ENCODE results near the gene OSBPL5. TPM values are rescaled to one million over a fixed set of nuclear protein-coding genes. Genes with fewer than 3 reads are reported as not detected.
A peak's percentile ranks its signal among the peaks of the same experiment; 100 is the strongest.

The OSBPL5 gene
- total and polyA plus RNA-seq, 9 of the 15 experiments (the other 6 are each of a cell fraction or from before 2014, with no cell fraction given), result 0.06 to 14.8 (median 3.2) TPM

DNA sequence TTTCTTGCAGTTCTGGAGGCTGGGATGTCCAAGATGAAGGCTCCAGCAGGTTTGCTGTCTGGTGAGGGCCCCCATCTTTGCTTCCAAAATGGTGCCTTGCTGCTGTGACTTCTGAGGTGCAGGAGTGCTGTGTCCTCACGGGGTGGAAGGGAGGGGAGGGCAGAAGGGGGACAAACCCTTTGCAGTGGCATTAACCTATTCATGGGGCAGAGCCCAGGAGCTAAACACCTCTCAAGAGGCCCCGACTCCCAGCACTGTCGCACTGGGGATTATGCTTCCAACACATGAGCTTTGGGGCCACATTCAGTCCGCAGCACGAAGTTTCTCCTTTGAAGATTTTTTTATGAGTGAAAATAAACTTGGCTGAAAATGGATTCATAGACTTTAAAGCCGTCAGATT, 25.5 kb upstream of the OSBPL5 start:
- peaks cover 0 to 35% of the 10 kb centered on the region in 2 experiments; a peak in 3 of 5 replicates for H3K4me1 ChIP-seq (replicated peaks in 1 of 2; ENCODE audit: control insufficient read depth in 2 of 2, insufficient read depth in 2 of 2, low read length in 2 of 2)
- no peaks in the 10 kb centered on the region for H4K20me1 ChIP-seq (replicated peaks; ENCODE audit: control insufficient read depth, insufficient read depth, low read length)
- no peaks in the 10 kb centered on the region for H3K27me3 ChIP-seq (ENCODE audit: control insufficient read depth in 2 of 2, insufficient read depth in 2 of 2, low read length in 2 of 2)
- no peaks in the 10 kb centered on the region for H3K9me3 ChIP-seq (replicated peaks; ENCODE audit: control insufficient read depth, insufficient read depth, low read depth, low read length)
- ATAC-seq (no peak), FAIRE-seq (no peak), DNase-seq (ENCODE audit: extremely low read depth in 1 of 4, low spot score in 3 of 4) (no peak)
- ChIA-PET CTCF (ENCODE audit: low intra/inter-chr PET ratio) (no interaction called here), POLR2A (interaction anchor here (0.6 to 0.8 kb wide), 2 partner anchors 9 to 148 kb away, joined by 3 to 4 read pairs; no protein-coding TSS in a partner anchor)
- BruUV-seq (replicated peaks), result no TSS peak
- H3K4me2 ChIP-seq (ENCODE audit: insufficient read depth, low read length), result no peak overlapping the region
- H3K9me1 ChIP-seq (ENCODE audit: control insufficient read depth, insufficient read depth, low read length), result no peaks in the 10 kb centered on the region
- in situ Hi-C loops (cut with MboI), result no loop called here
- H3K4me3 ChIP-seq, result no peak overlapping the region
- 49% methylated on average over 6 of the region's 6 CpGs for WGBS (ENCODE audit: insufficient coverage, low coverage, missing lambda C conversion rate)
- H3K36me3 ChIP-seq (ENCODE audit: control insufficient read depth, insufficient read depth, low read length), result no peaks in the 10 kb centered on the region
- intact Hi-C loops (cut with micrococcal nuclease), result no loop called here
- H3K79me2 ChIP-seq (ENCODE audit: control insufficient read depth, insufficient read depth, low read length), result no peaks in the 10 kb centered on the region
- H3K27ac ChIP-seq (ENCODE audit: extremely low read depth, low read depth, low read length), result no peak overlapping the region
- 0 out of 4 replicates have a peak overlapping the region, but pooled peaks of 1 of the 2 experiments have one; percentile 38 for H3K9ac ChIP-seq (ENCODE audit: insufficient read depth in 1 of 2, low read depth in 2 of 2, low read length in 2 of 2)
- H2AFZ ChIP-seq (ENCODE audit: low read depth, low read length), result no peak overlapping the region
- TF ChIP-seq TAF15 (IDR thresholded peaks at IDR 0.05; ENCODE audit: low read depth, low read length) (no peak), CAMTA2 (CRISPR knock-in tag; conservative IDR thresholded peaks at IDR 0.05) (no peak), YY1 (IDR thresholded peaks at IDR 0.05; ENCODE audit: borderline replicate concordance in 1 of 3, control insufficient read depth in 1 of 3, extremely low read depth in 1 of 3, insufficient read depth in 3 of 3, insufficient read length in 1 of 3, insufficient replicate concordance in 2 of 3, low read depth in 1 of 3, low read length in 2 of 3) (no peak), NUFIP1 (IDR thresholded peaks at IDR 0.05; ENCODE audit: partially characterized antibody) (no peak), HCFC1 (IDR thresholded peaks at IDR 0.05; ENCODE audit: low read depth, low read length) (no peak), SMAD2 (IDR thresholded peaks at IDR 0.05; ENCODE audit: low read depth, low read length) (no peak), CTCFL (IDR thresholded peaks at IDR 0.05; ENCODE audit: borderline replicate concordance, insufficient read depth, low read depth, low read length, poor library complexity, severe bottlenecking) (no peak), TEAD2 (tag; IDR thresholded peaks at IDR 0.05) (no peak), NR0B1 (IDR thresholded peaks at IDR 0.05; ENCODE audit: partially characterized antibody) (no peak), CREB1 (IDR thresholded peaks at IDR 0.05) (no peak), CREB1 (CRISPR knock-in tag; IDR thresholded peaks at IDR 0.05) (no peak), RBFOX2 (IDR thresholded peaks at IDR 0.05; ENCODE audit: low read depth, low read length) (no peak), THRAP3 (IDR thresholded peaks at IDR 0.05; ENCODE audit: borderline replicate concordance) (no peak), HLTF (IDR thresholded peaks at IDR 0.05) (no peak), RAD21 (CRISPR knock-in tag; conservative IDR thresholded peaks at IDR 0.05 in 1 of 2, IDR thresholded peaks at IDR 0.05 in 1 of 2) (no peak), CBX3 (IDR thresholded peaks at IDR 0.05; ENCODE audit: borderline replicate concordance in 1 of 2, low read length in 2 of 2) (no peak), YBX1 (IDR thresholded peaks at IDR 0.05) (no peak), TBP (optimal IDR thresholded peaks at IDR 0.05; ENCODE audit: low read depth, low read length) (no peak)
